ENCODE data around the gene SULT4A1.

Gene SULT4A1

DNA sequence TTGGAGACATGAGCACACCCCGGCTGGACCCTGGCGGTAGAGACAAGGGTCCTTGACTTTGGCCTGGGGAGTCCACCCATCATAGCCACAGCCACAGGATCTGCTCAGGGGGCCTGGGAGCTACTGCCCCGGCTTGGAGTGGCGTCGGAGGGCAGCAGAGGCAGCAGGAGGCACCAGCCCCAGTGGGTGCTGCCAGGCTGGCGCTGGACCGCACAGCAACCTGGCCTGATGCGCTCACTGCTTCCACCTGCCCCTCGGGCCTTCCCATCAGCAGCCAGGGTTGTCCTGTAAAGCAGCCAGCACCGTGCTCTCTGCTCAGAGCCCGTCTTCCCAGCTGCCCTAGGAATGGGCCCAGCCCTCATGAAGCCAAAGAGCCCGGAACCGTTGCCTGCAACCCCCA is 21.9 kb downstream of the SULT4A1 start:
- DNase-seq: no peak
- H4K20me1 ChIP-seq (ENCODE audit: insufficient read depth, low read length): no peaks in the 10 kb centered on the region
- TF ChIP-seq EZH2 (optimal IDR thresholded peaks at IDR 0.05; ENCODE audit: low read depth, low read length): no peak
- TF ChIP-seq EZH2phosphoT487 (IDR thresholded peaks at IDR 0.05; ENCODE audit: low read length): no peak
- TF ChIP-seq, protein P1, sequence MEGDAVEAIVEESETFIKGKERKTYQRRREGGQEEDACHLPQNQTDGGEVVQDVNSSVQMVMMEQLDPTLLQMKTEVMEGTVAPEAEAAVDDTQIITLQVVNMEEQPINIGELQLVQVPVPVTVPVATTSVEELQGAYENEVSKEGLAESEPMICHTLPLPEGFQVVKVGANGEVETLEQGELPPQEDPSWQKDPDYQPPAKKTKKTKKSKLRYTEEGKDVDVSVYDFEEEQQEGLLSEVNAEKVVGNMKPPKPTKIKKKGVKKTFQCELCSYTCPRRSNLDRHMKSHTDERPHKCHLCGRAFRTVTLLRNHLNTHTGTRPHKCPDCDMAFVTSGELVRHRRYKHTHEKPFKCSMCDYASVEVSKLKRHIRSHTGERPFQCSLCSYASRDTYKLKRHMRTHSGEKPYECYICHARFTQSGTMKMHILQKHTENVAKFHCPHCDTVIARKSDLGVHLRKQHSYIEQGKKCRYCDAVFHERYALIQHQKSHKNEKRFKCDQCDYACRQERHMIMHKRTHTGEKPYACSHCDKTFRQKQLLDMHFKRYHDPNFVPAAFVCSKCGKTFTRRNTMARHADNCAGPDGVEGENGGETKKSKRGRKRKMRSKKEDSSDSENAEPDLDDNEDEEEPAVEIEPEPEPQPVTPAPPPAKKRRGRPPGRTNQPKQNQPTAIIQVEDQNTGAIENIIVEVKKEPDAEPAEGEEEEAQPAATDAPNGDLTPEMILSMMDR (IDR thresholded peaks at IDR 0.05; ENCODE audit: low read length): no peak
- no peak overlapping the region for H3K27ac ChIP-seq (ENCODE audit: low read length)
- H3K4me2 ChIP-seq (ENCODE audit: low read depth, low read length): no peak overlapping the region
- H3K36me3 ChIP-seq (replicated peaks; ENCODE audit: insufficient read depth, low read length): no peaks in the 10 kb centered on the region
- H3K27me3 ChIP-seq (replicated peaks; ENCODE audit: insufficient read depth, low read length): peaks cover 91% of the 10 kb centered on the region
- no peaks in the 10 kb centered on the region for H3K9me3 ChIP-seq (replicated peaks; ENCODE audit: insufficient read depth, low read length)
- no peaks in the 10 kb centered on the region for H3K79me2 ChIP-seq (ENCODE audit: low read length)
- H3K4me3 ChIP-seq (ENCODE audit: low read length): no peak overlapping the region
- no peaks in the 10 kb centered on the region for H3F3A ChIP-seq (ENCODE audit: insufficient read depth, low read length)
- H3K9ac ChIP-seq (ENCODE audit: low read length): no peak overlapping the region
- H3K4me1 ChIP-seq (ENCODE audit: low read length): no peaks in the 10 kb centered on the region
- H2AFZ ChIP-seq (ENCODE audit: low read length): no peak overlapping the region
- no peaks in the 10 kb centered on the region for H3K9me2 ChIP-seq (replicated peaks; ENCODE audit: insufficient read depth, low read length)

DNA sequence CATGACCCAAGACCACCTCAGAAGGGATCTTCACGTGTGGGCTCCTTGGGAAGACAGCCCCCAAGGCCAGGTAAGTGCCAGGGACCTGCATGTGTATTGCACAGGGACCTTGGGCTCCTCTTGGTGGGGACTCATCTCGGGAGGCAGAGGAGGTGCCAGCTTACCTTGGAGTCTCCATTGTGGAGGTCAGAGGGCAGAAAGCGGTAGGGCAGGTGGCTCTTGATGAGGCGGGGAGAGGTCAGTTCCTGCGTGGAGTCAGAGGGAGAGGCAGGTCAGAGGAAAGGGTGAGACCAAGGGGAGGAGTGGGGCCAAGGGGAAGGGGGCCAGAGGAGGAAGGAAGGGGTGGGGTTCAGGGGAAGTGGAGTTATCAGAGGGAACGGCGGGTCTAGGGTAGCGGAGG is 22.5 kb downstream of the SULT4A1 start:
- Histone ChIP-seq H2AFZ (ENCODE audit: low read length) (no peak overlapping the region), H3K27me3 (replicated peaks; ENCODE audit: insufficient read depth, low read length) (peaks cover 89% of the 10 kb centered on the region)

DNA sequence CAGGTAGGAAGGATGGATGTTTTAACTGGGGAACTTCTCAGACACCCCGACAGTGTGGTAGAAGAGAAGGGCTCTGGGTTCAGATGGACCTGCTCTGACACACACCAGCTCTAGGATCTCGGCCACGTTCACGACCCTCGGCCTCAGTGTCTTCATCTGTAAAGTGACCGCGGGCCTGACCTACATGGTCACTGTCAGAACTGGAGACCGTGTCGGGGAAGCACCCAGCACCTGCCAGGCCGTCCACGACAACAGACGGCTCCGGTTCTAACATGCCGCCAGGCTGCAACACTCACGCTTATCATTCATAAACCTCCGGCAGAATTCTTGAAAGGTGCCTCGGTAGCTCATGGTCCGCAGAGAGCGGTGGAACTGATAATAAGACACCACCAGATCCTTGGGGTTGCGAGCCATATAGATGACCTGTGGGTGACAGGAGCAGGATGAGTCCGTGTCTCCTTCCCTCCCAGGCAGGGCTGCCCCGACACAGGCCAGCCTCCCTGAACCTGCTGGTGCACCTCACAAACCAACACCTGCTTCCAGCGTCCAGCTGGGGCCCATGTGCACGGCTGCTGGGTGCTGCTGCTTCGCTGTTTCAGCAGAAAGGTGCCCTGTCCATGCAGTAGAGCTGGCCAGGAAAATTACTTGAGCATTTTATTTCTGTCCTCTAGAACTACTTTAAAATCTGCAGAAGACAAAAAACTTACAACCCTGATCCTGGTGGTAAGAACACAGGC is 23.6 kb downstream of the SULT4A1 start:
- Histone ChIP-seq H3K9me3 (replicated peaks; ENCODE audit: insufficient read depth, low read length) (no peaks in the 10 kb centered on the region), H2AFZ (ENCODE audit: low read length) (no peak overlapping the region), H3K4me1 (ENCODE audit: low read length) (no peaks in the 10 kb centered on the region), H3K9me2 (replicated peaks; ENCODE audit: insufficient read depth, low read length) (no peaks in the 10 kb centered on the region), H3F3A (ENCODE audit: insufficient read depth, low read length) (no peaks in the 10 kb centered on the region), H3K79me2 (ENCODE audit: low read length) (no peaks in the 10 kb centered on the region), H3K36me3 (replicated peaks; ENCODE audit: insufficient read depth, low read length) (no peaks in the 10 kb centered on the region), H3K9ac (ENCODE audit: low read length) (no peak overlapping the region), H3K4me2 (ENCODE audit: low read depth, low read length) (no peak overlapping the region), H3K4me3 (ENCODE audit: low read length) (no peak overlapping the region), H4K20me1 (ENCODE audit: insufficient read depth, low read length) (no peaks in the 10 kb centered on the region), H3K27me3 (replicated peaks; ENCODE audit: insufficient read depth, low read length) (peaks cover 81% of the 10 kb centered on the region), H3K27ac (ENCODE audit: low read length) (no peak overlapping the region)
- DNase-seq: no peak
- TF ChIP-seq EZH2 (optimal IDR thresholded peaks at IDR 0.05; ENCODE audit: low read depth, low read length): no peak
- no peak for TF ChIP-seq EZH2phosphoT487 (IDR thresholded peaks at IDR 0.05; ENCODE audit: low read length)
- TF ChIP-seq, protein P1 (IDR thresholded peaks at IDR 0.05; ENCODE audit: low read length): no peak

More for the DNA sequence above, 22.5 kb downstream of the SULT4A1 start:
- Histone ChIP-seq H3F3A (ENCODE audit: insufficient read depth, low read length) (no peaks in the 10 kb centered on the region), H3K27ac (ENCODE audit: low read length) (no peak overlapping the region), H3K4me3 (ENCODE audit: low read length) (no peak overlapping the region), H3K4me2 (ENCODE audit: low read depth, low read length) (no peak overlapping the region), H3K9ac (ENCODE audit: low read length) (no peak overlapping the region), H4K20me1 (ENCODE audit: insufficient read depth, low read length) (no peaks in the 10 kb centered on the region), H3K9me2 (replicated peaks; ENCODE audit: insufficient read depth, low read length) (no peaks in the 10 kb centered on the region), H3K36me3 (replicated peaks; ENCODE audit: insufficient read depth, low read length) (no peaks in the 10 kb centered on the region), H3K9me3 (replicated peaks; ENCODE audit: insufficient read depth, low read length) (no peaks in the 10 kb centered on the region), H3K79me2 (ENCODE audit: low read length) (no peaks in the 10 kb centered on the region), H3K4me1 (ENCODE audit: low read length) (no peaks in the 10 kb centered on the region)
- no peak for DNase-seq
- TF ChIP-seq, protein P1 (IDR thresholded peaks at IDR 0.05; ENCODE audit: low read length): no peak
- no peak for TF ChIP-seq EZH2 (optimal IDR thresholded peaks at IDR 0.05; ENCODE audit: low read depth, low read length)
- no peak for TF ChIP-seq EZH2phosphoT487 (IDR thresholded peaks at IDR 0.05; ENCODE audit: low read length)
